K562 (cell line): ENCODE data around the gene LENEP. TPM values are rescaled to one million over a fixed set of nuclear protein-coding genes. Genes with fewer than 3 reads are reported as not detected.

Experiments used
- BHLHE40 ChIP-seq: IDR thresholded peaks from 2 replicates; pipeline ENCODE4 v1.6.1; 2011; ENCODE audit warnings: low read length, improper control_type of control experiment
- BRD4 ChIP-seq: fragments of 200-600 bp; sonication (generic); IDR thresholded peaks from 2 replicates; pipeline ENCODE4 v1.6.1; 2017; ENCODE audit warnings: inconsistent platforms
- EP300 ChIP-seq: IDR thresholded peaks from 2 replicates; pipeline ENCODE4 v1.6.1; 2012; ENCODE audit warnings: low read length, improper control_type of control experiment
- ETV5 ChIP-seq: sonication (generic); formaldehyde crosslinking; IDR thresholded peaks from 2 replicates; pipeline ENCODE4 v1.4.0; 2020; ENCODE audit warnings: low read depth, mild to moderate bottlenecking, missing genetic modification reagents
- FOSL1 ChIP-seq: fragments of 200-800 bp; sonication (Bioruptor generic); conservative IDR thresholded peaks from 2 replicates; pipeline ENCODE4 v1.6.1; 2016; ENCODE audit warnings: missing genetic modification characterization, missing compliant biosample characterization
- HNRNPH1 ChIP-seq: fragments of 200-400 bp; formaldehyde crosslinking; optimal IDR thresholded peaks from 2 replicates; pipeline ENCODE3; 2017; ENCODE audit warnings: low read depth, mild to moderate bottlenecking, low read length, moderate library complexity
- JUNB ChIP-seq: fragments of 450-650 bp; formaldehyde crosslinking; conservative IDR thresholded peaks from 2 replicates; pipeline ENCODE4 v1.4.0; 2020; ENCODE audit warnings: mild to moderate bottlenecking
- KDM5B ChIP-seq: fragments of 200-600 bp; sonication (generic); IDR thresholded peaks from 2 replicates; pipeline ENCODE4 v1.6.1; 2012; ENCODE audit warnings: low read depth, mild to moderate bottlenecking, moderate library complexity, low read length, control low read depth, inconsistent platforms; ENCODE audit not compliant: insufficient replicate concordance
- MAFK ChIP-seq: IDR thresholded peaks from 2 replicates; pipeline ENCODE4 v1.6.1; 2011; ENCODE audit warnings: low read length, improper control_type of control experiment
- MAZ ChIP-seq, 2 experiments: fragments of 450-650 bp in 1 of 2; sonication (generic) in 1 of 2; formaldehyde crosslinking; IDR thresholded peaks in 1 of 2; conservative IDR thresholded peaks in 1 of 2; 2 replicates each; pipeline versions ENCODE4 v1.4.0 to v1.5.0; 2020; ENCODE audit warnings: mild to moderate bottlenecking in 1 of 2, missing genetic modification reagents in 1 of 2
- MTA3 ChIP-seq: fragments of 450-650 bp; formaldehyde crosslinking; IDR thresholded peaks from 2 replicates; pipeline ENCODE4 v1.6.1; 2017; ENCODE audit warnings: mild to moderate bottlenecking, borderline replicate concordance
- NCOA6 ChIP-seq: fragments of 450-650 bp; IDR thresholded peaks from 2 replicates; pipeline ENCODE4 v1.6.1; 2017; ENCODE audit warnings: mild to moderate bottlenecking
- PRMT5 ChIP-seq: sonication (generic); formaldehyde crosslinking; IDR thresholded peaks from 2 replicates; pipeline ENCODE4 v1.5.0; 2020; ENCODE audit warnings: missing genetic modification reagents
- RBM15 ChIP-seq: fragments of 200-400 bp; formaldehyde crosslinking; IDR thresholded peaks from 2 replicates; pipeline ENCODE4 v1.6.1; 2018; ENCODE audit warnings: mild to moderate bottlenecking, low read length, moderate library complexity; ENCODE audit not compliant: insufficient read depth
- SIN3A ChIP-seq, 2 experiments: fragments of 150-350 bp in 1 of 2; IDR thresholded peaks; 2 replicates each; pipeline ENCODE4 v1.6.1; 2011 to 2016; ENCODE audit warnings: borderline replicate concordance in 2 of 2, low read depth in 2 of 2, low read length in 2 of 2, mild to moderate bottlenecking in 2 of 2, moderate library complexity in 2 of 2; ENCODE audit not compliant: control insufficient read depth in 1 of 2
- SREBF1 ChIP-seq: fragments of 150-350 bp; IDR thresholded peaks from 2 replicates; pipeline ENCODE4 v1.6.1; 2014; ENCODE audit warnings: antibody characterized with exemption, low read depth, low read length, borderline replicate concordance
- SRF ChIP-seq, 2 experiments: fragments of 250-450, 450-650 bp in 1 of 2; sonication (Bioruptor Pico) in 1 of 2; sonication (generic) in 1 of 2; formaldehyde crosslinking; IDR thresholded peaks; 2 replicates each; pipeline versions ENCODE4 v1.5.0 to v1.5.1; 2020 to 2022; ENCODE audit warnings: mild to moderate bottlenecking in 1 of 2, missing genetic modification reagents in 1 of 2
- TEAD1 ChIP-seq, 2 experiments: fragments of 450-650 bp in 1 of 2; sonication (generic) in 1 of 2; formaldehyde crosslinking; IDR thresholded peaks; 2 replicates each; pipeline versions ENCODE4 v1.4.0 to v1.8.0; 2020 to 2022; ENCODE audit warnings: mild to moderate bottlenecking in 2 of 2, missing genetic modification reagents in 1 of 2
- ZBTB11 ChIP-seq, 3 experiments: fragments of 200-800 bp in 1 of 3; fragments of 250-450 bp in 1 of 3; fragments of 450-650 bp in 1 of 3; sonication (Bioruptor Pico) in 1 of 3; sonication (Bioruptor generic) in 1 of 3; formaldehyde crosslinking in 1 of 3; IDR thresholded peaks; 2 replicates each; pipeline versions ENCODE4 v1.6.1 to v1.8.0; 2016 to 2022; ENCODE audit warnings: mild to moderate bottlenecking in 2 of 3, missing genetic modification characterization in 2 of 3, missing compliant biosample characterization in 1 of 3, moderate library complexity in 1 of 3
- ZBTB33 ChIP-seq: sonication (generic); formaldehyde crosslinking; IDR thresholded peaks from 2 replicates; pipeline ENCODE4 v1.8.1; 2023; ENCODE audit warnings: mild to moderate bottlenecking, missing genetic modification reagents
- ZBTB7A ChIP-seq: IDR thresholded peaks from 2 replicates; pipeline ENCODE4 v1.6.1; 2011; ENCODE audit warnings: low read depth, mild to moderate bottlenecking, low read length, moderate library complexity, borderline replicate concordance; ENCODE audit not compliant: control insufficient read depth
- ZFPM2 ChIP-seq: fragments of 250-450 bp; sonication (Bioruptor Pico); IDR thresholded peaks from 2 replicates; pipeline ENCODE4 v1.5.1; 2022; ENCODE audit warnings: mild to moderate bottlenecking
- ZNF507 ChIP-seq: conservative IDR thresholded peaks from 2 replicates; pipeline ENCODE4 v1.6.1; 2017; ENCODE audit warnings: missing genetic modification characterization, missing compliant biosample characterization
- polyA plus RNA-seq, 8 experiments: library from polyadenylated mRNA; depleted of rRNA in 4 of 8; stranded (reverse) in 5 of 8; unstranded in 3 of 8; fragments of >200 nt; fragmentation: Nextera tagmentation in 2 of 8; fragmentation: Illumina TruSeq in 1 of 8; extraction: Ambion mirVana in 2 of 8; extraction: Trizol in 1 of 8; gene quantifications; 2 replicates each; pipeline versions ENCODE4 v1.2.1 to v1.2.3, GENCODE V29; 2011 to 2014; ENCODE audit warnings: inconsistent platforms in 1 of 8, missing spikeins in 1 of 8
- total RNA-seq, 7 experiments: library from RNA; depleted of rRNA in 6 of 7; stranded (reverse); fragments of >200 nt in 6 of 7; fragmentation: Illumina TruSeq in 2 of 7; extraction: Trizol in 2 of 7; gene quantifications; 2 replicates each; pipeline versions ENCODE4 v1.2.1 to v1.2.3, GENCODE V29; 2011 to 2021; ENCODE audit warnings: low replicate concordance in 1 of 7

Gene LENEP
- total and polyA plus RNA-seq, 9 of the 15 experiments (the other 6 are each of a cell fraction or from before 2014, with no cell fraction given): 0.23 to 0.87 (median 0.67) TPM; not detected in 5

- TF ChIP-seq SREBF1: no peak
- TF ChIP-seq HNRNPH1: no peak
- 0 out of 6 replicates have a peak, but pooled peaks of 1 of the 3 experiments have one; percentile 43 for TF ChIP-seq ZBTB11 (CRISPR knock-in tag; IDR thresholded peaks at IDR 0.05)
- TF ChIP-seq SIN3A (IDR thresholded peaks at IDR 0.05; ENCODE audit: borderline replicate concordance in 2 of 2, control insufficient read depth in 1 of 2, low read depth in 2 of 2, low read length in 2 of 2): peak in 1 of 2 experiments; percentile 77; a peak in 1 of 4 replicates
- no peak for TF ChIP-seq ZBTB33 (CRISPR knock-in tag)
- TF ChIP-seq PRMT5 (CRISPR knock-in tag): no peak
- no peak for TF ChIP-seq MAFK
- peak; percentile 51 for TF ChIP-seq BHLHE40
- peak; percentile 87; the same call in 1 of the 2 replicates for TF ChIP-seq ZBTB7A
- peak; percentile 32; the same call in 1 of the 2 replicates for TF ChIP-seq EP300
- TF ChIP-seq MTA3: no peak
- TF ChIP-seq ETV5 (CRISPR knock-in tag): peak; percentile 76; the same call in 1 of the 2 replicates
- no peak for TF ChIP-seq BRD4
- no peak for TF ChIP-seq ZFPM2 (CRISPR knock-in tag)
- peak in 1 of 2 experiments; percentile 28; a peak in 2 of 4 replicates for TF ChIP-seq MAZ (CRISPR knock-in tag; conservative IDR thresholded peaks at IDR 0.05 in 1 of 2, IDR thresholded peaks at IDR 0.05 in 1 of 2)
- 0 out of 2 replicates have a peak, but pooled peaks have one; percentile 19 for TF ChIP-seq FOSL1 (tag)
- no peak for TF ChIP-seq NCOA6
- no peak for TF ChIP-seq ZNF507 (tag)
- TF ChIP-seq JUNB: no peak
- peak; percentile 15 to 78; a peak in 3 of 4 replicates for TF ChIP-seq SRF (CRISPR knock-in tag; IDR thresholded peaks at IDR 0.05)
- no peak for TF ChIP-seq RBM15
- TF ChIP-seq TEAD1 (CRISPR knock-in tag; IDR thresholded peaks at IDR 0.05): no peak
- TF ChIP-seq KDM5B: no peak
Measured at GRCh38 chr1:155003766-155004351, 10.5 kb downstream of the LENEP start (continued).
